Muscle layer of duodenum (tissue), 2 donors: ENCODE results near the gene POGLUT3.

Experiments used
- H3K27ac ChIP-seq: one replicate; pipeline ENCODE4 v1.7.0; 2013; ENCODE audit warnings: mild to moderate bottlenecking, low read length
- H3K27me3 ChIP-seq: one replicate; pipeline ENCODE4 v1.7.0; 2013; ENCODE audit warnings: low read depth, mild to moderate bottlenecking, control low read depth, low read length
- H3K36me3 ChIP-seq, 2 donors: one replicate each; pipeline ENCODE4 v1.7.0; 2013; ENCODE audit warnings: low read length in 2 of 2, control low read depth in 1 of 2, mild to moderate bottlenecking in 1 of 2; ENCODE audit not compliant: insufficient read depth in 2 of 2, control insufficient read depth in 1 of 2
- H3K4me1 ChIP-seq, 2 donors: one replicate each; pipeline ENCODE4 v1.7.0; 2013; ENCODE audit warnings: low read length in 2 of 2, mild to moderate bottlenecking in 2 of 2, control low read depth in 1 of 2, moderate library complexity in 1 of 2; ENCODE audit not compliant: insufficient read depth in 2 of 2, control insufficient read depth in 1 of 2
- H3K4me3 ChIP-seq, 2 donors: one replicate each; pipeline ENCODE4 v1.7.0; 2013; ENCODE audit warnings: low read length in 2 of 2, low read depth in 1 of 2, mild to moderate bottlenecking in 1 of 2
- H3K9me3 ChIP-seq, 2 donors: one replicate each; pipeline ENCODE4 v1.7.0; 2013; ENCODE audit warnings: low read length in 2 of 2, control low read depth in 1 of 2, mild to moderate bottlenecking in 1 of 2; ENCODE audit not compliant: control insufficient read depth in 1 of 2
- donor health status: healthy.

Gene POGLUT3, protein sequence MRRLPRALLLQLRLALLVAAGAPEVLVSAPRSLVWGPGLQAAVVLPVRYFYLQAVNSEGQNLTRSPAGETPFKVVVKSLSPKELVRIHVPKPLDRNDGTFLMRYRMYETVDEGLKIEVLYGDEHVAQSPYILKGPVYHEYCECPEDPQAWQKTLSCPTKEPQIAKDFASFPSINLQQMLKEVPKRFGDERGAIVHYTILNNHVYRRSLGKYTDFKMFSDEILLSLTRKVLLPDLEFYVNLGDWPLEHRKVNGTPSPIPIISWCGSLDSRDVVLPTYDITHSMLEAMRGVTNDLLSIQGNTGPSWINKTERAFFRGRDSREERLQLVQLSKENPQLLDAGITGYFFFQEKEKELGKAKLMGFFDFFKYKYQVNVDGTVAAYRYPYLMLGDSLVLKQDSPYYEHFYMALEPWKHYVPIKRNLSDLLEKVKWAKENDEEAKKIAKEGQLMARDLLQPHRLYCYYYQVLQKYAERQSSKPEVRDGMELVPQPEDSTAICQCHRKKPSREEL

DNA sequence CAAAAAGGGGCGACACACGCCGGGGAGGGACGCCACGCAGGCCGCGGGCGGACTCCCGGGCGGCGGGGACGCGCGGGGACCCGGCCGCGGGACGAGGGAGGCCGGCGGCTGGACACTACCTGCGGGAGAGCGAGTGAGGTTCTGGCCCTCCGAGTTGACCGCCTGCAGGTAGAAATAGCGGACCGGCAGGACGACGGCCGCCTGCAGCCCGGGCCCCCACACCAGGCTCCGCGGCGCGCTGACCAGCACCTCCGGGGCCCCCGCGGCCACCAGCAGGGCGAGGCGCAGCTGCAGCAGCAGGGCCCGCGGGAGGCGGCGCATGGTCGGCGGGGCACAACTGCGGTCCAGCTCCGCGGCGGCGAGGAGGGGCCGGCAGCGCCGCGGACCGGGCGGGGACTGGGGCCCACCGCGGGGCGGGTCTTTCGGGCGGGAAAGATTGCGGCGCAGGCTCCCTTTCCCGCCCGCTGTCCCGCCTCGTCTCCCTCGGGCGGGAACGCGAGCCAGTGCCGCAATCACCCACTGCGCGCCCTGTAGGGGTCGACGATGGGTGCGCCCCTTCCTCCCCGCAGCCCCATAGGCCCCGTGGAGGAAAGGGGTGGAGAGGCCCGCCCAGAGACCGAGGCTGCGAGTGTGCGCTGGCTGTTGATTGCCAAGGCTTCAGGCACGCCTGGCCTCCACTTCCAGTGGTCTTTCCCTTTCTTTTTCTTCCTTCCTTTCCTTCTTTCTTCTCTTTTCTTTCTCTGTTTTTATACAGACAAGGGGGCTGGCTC is at the start of gene POGLUT3:
Gene POGLUT3 (minus strand): TSS at position 339 of the 770 bp plus-strand sequence. CDS start 18 bp downstream, at position 321.
- H3K4me3 ChIP-seq: peak within 1 kb of the TSS; percentile 81 to 82
- peak within 1 kb of the TSS; percentile 99 for H3K27ac ChIP-seq
- H3K27me3 ChIP-seq: no peaks in the 10 kb centered on the region
- no peaks in the 10 kb centered on the region for H3K9me3 ChIP-seq
- H3K36me3 ChIP-seq: no peaks in the 10 kb centered on the region
- H3K4me1 ChIP-seq: peaks cover 6 to 8% of the 10 kb centered on the region in 2 donors

DNA sequence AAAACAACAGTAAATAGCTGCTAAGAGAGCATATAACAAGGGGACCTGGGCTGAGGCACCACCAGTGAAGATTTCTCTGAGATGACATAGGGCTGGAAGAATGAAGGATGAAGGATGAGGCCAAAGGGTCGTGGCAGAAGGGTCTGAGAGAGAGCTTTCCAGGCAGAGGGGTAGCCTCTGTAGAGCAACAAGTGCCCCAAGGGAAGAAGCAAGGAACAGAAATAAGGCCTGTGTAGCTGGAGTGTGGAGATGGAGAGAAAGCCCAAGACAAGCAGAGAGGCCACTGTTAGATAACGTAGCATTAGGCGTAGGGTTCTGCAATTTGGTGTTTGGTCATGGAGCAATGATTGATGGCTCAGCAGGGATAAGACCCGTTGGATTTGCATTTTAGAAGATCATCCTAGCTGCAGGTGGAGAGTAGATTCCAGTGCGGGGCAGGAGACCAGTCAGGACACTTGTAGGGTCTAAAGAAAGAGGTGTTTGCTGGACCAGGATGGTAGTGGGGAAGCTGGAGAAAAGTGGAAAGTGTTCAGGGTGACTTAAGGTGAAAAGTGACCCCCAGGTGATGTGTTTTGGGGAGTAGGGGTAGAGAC is 47.8 kb upstream of the POGLUT3 start:
- H3K4me1 ChIP-seq: no peaks in the 10 kb centered on the region
- no peaks in the 10 kb centered on the region for H3K27me3 ChIP-seq
- no peaks in the 10 kb centered on the region for H3K9me3 ChIP-seq
- H3K27ac ChIP-seq: no peak overlapping the region
- H3K36me3 ChIP-seq: no peaks in the 10 kb centered on the region
- H3K4me3 ChIP-seq: no peak overlapping the region

DNA sequence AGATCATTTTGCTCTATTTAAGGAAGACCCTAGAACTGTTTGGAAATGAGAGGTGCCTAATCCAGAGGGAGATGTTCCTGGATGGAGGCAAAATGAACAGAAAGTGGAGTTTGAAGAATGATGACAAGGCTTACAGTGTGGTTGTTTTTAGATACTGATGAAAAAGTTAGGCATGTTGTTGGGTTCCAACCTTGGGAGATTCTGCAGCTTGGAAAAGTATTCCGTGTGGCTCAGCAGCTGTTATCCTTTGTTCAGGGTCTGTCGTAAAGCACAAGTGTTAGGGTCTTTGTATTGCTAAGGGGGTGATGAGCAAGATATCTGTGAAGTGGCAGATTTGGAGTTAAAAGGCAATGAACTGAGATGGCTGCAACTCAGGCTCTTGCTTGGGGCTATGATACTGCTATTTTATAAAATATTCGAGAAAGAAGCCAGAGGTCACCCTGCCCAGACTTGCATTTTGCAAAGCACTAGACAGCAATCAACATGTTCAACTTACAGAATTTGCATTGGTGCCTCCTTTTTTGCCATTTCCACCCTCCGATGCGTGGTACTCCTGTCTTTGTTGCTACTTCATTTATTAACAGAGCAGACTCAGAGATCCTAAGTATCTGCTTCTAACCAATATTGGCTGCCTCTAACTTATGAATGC is 45.3 kb upstream of the POGLUT3 start:
- no peaks in the 10 kb centered on the region for H3K9me3 ChIP-seq
- H3K27ac ChIP-seq: no peak overlapping the region

DNA sequence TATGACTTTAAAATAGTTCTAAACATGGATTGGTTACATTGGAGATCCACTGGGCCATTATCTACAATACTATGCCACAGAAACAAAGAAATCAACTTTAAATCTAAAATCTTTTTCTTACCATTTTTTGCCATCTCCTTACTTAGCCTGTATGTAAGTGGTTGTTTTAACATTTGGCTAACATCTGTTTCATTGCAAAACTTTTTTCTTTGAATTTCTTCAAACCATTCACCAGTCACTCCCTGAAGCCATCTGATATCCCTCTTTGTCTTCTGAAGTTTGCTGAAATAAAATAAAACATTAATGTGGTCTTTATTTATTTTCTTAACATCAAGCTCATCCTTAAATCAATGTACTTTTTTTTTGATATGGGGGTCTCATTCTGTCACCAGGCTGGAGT is 43.3 kb upstream of the POGLUT3 start:
- Histone ChIP-seq H3K4me1 (no peaks in the 10 kb centered on the region), H3K27ac (no peak overlapping the region), H3K27me3 (no peaks in the 10 kb centered on the region), H3K9me3 (no peaks in the 10 kb centered on the region), H3K4me3 (no peak overlapping the region), H3K36me3 (no peaks in the 10 kb centered on the region)

More for the DNA sequence above, 45.3 kb upstream of the POGLUT3 start:
- H3K27me3 ChIP-seq: no peaks in the 10 kb centered on the region
- no peaks in the 10 kb centered on the region for H3K36me3 ChIP-seq
- no peaks in the 10 kb centered on the region for H3K4me1 ChIP-seq
- H3K4me3 ChIP-seq: no peak overlapping the region

DNA sequence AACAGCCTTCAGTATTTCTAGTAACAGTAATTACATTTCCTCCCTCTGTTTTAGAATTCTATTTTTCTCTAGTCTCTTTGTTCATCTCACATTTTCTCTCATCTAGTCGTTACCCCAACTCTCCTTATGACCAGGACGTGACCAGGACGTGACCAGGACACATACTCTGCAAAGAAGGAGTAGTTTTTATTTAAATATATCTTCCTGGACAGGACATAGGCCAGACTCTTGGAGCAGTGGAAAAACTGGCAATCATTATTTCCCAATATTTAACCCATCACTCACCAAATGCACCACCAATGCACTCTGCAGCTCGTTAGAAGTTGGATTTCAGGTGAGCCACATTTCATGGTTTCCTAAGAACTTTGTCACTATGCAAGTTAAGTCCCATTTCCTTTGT is 40.3 kb upstream of the POGLUT3 start:
- Histone ChIP-seq H3K4me3 (no peak overlapping the region), H3K4me1 (no peaks in the 10 kb centered on the region), H3K9me3 (no peaks in the 10 kb centered on the region), H3K27me3 (no peaks in the 10 kb centered on the region), H3K27ac (no peak overlapping the region), H3K36me3 (no peaks in the 10 kb centered on the region)

DNA sequence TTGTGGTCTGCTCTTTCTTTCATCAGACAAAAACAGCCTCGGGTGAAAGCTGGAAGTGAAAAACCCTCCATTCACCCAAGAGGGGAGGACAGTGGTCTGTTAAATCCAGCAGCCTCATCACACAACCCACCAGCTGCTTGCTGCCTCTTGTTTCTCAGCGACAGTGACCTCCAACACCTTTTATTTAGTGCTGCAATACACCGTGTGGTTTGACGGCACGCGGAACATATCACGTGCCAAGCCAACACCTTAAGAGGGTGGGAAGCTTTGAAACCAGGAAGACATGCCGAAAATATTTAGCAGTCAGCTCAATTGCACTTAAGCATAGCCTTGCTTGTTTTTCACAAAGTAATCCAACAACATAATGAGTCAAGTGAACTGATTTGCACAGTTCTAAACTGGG is 39.8 kb upstream of the POGLUT3 start:
- H3K9me3 ChIP-seq: no peaks in the 10 kb centered on the region
- no peaks in the 10 kb centered on the region for H3K36me3 ChIP-seq
- no peak overlapping the region for H3K27ac ChIP-seq
- no peak overlapping the region for H3K4me3 ChIP-seq
- H3K4me1 ChIP-seq: no peaks in the 10 kb centered on the region
- H3K27me3 ChIP-seq: no peaks in the 10 kb centered on the region

DNA sequence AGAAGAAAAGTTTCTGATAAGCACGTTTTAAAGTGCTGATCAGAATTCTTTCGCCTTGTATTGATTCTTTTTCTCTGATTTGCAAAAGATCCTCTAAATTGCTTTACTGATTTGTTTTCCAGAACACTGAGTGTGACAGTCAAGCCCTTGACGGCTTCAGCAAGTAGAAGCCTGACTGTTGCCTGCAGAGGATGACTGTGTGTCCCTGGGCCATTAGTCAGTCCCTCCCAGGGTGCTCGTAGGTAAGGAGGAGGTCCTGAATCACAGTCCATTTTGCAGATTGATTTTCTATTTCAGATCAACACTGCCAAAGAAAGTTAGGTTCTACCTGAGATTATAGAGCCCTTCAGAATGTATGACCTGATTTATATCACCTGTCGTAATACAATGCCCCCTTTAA is 38.6 kb upstream of the POGLUT3 start:
- Histone ChIP-seq H3K4me3 (no peak overlapping the region), H3K27me3 (no peaks in the 10 kb centered on the region), H3K27ac (no peak overlapping the region), H3K9me3 (no peaks in the 10 kb centered on the region), H3K4me1 (no peaks in the 10 kb centered on the region), H3K36me3 (no peaks in the 10 kb centered on the region)

DNA sequence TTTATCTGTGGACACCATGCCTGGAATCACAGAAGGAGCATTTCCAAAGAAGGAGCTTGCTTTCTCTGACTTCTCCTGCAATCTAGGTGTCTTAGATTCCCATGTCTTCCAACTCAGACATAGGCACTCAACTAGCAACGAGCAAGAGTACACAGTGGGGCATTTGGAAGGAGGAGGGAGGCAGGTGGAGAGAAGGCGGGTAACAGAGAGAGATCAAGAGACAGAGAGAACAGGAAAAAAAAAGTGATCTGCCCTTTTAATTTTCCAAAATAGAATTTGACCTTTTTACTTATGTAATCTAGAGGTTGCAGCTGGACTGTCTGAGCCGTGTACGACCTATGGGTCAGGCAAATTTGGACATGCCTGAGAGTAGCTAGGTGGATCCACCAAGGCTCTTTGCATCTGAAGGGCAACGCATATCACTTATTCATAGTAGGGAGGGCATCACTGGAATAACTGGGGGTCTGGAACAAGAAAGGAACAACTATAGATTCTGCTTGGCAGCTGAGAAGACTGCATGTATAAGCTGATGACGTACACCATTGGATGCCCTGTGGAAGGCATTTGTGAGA is 37.3 kb upstream of the POGLUT3 start:
- Histone ChIP-seq H3K4me1 (no peaks in the 10 kb centered on the region), H3K9me3 (no peaks in the 10 kb centered on the region), H3K36me3 (no peaks in the 10 kb centered on the region), H3K27me3 (no peaks in the 10 kb centered on the region), H3K27ac (no peak overlapping the region), H3K4me3 (no peak overlapping the region)

DNA sequence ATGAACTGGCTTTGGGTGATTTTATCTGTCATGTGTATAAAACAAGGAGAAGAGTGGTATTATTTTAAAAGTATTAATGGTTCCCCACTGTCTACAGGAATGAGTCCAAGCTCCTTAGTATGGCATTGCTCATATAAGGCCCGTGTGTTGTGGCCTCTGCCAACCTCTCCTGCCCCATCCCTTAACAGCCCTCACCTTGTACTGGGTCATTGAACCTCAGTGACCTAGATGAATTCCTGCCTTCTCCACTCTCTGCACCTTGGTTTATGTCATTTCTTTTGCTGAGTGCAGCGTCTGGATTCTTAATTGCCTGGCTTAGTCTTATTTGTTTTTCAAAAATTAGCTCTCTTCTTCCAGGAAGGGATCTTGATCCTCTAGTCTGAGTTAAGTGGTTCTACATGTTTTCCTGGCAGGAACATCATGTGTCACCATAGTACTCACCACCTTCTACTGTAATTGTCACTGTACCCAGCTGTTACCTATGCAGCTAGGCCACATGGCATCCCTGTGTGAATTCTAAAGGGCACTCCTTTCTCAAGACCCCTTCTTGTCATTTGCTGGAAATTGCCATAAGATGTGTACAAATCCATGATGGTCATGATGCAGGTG is 36.2 kb upstream of the POGLUT3 start:
- H3K4me3 ChIP-seq: no peak overlapping the region
- no peaks in the 10 kb centered on the region for H3K9me3 ChIP-seq
- no peaks in the 10 kb centered on the region for H3K4me1 ChIP-seq
- H3K27me3 ChIP-seq: no peaks in the 10 kb centered on the region
- no peaks in the 10 kb centered on the region for H3K36me3 ChIP-seq
- H3K27ac ChIP-seq: no peak overlapping the region

DNA sequence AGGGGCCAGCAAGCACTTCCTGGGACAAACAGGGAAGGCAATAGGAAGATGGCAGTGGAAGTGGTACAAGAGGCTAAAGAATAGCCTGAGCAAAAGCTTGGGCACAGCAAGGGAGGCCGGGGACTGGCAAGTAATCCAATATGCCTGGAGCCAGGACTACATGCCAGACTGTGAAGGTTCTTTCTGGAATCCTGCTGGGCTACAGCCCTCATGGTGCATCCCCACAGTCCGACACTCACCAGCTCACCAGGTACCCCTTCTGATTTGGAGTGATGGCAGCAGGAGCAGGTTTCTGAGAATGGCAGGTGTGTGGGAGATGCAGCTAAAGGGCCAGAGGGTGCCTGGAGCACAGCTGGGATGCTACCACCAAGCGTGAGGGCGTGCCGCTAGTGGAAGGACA is 32.2 kb upstream of the POGLUT3 start:
- Histone ChIP-seq H3K4me1 (no peaks in the 10 kb centered on the region), H3K27ac (no peak overlapping the region), H3K9me3 (no peaks in the 10 kb centered on the region), H3K36me3 (no peaks in the 10 kb centered on the region), H3K27me3 (no peaks in the 10 kb centered on the region), H3K4me3 (no peak overlapping the region)
